Activated CD8-positive, alpha-beta memory T cell treated with anti-CD3 and anti-CD28 coated beads for 1 hour (primary cell): ENCODE results near the gene TP63.
"Not testable (repeated sequence)": the region's sequence is repeated elsewhere in the genome, so short reads cannot be mapped to it uniquely, and the experiment has no call there.

Experiments used
- DNase-seq, 2 donors: peaks; one replicate each; pipeline ENCODE4 v3.0.0-alpha.2; 2020; ENCODE audit warnings: low read depth in 1 of 2; ENCODE audit errors: extremely low read depth in 1 of 2

The TP63 gene

GRCh38 chr3:189625071-189625470 is 6.1 kb upstream of the TP63 start:
- no peak for DNase-seq

DNA sequence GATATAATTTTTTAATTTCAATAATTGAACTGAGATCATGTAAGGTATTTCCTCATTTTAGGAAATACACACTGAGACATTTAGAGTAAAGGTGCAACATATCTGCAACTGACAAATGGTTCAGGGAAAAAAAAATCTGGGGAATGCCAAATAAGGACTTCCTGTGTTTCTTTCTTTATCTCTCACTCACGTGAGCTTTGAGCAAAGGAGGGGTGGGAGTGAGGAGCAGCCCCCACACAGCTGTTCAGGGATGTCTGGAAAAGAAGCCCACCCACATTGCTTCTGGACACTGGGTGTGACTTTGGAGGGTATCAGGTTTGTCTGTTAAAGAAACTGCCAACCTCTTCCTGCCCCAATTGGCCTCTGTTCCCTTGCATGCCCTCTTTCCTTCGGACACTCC is 5.6 kb upstream of the TP63 start:
- no peak for DNase-seq

- DNase-seq, result no peak
Measured at GRCh38 chr3:189626286-189626685, 4.9 kb upstream of the TP63 start.

DNA sequence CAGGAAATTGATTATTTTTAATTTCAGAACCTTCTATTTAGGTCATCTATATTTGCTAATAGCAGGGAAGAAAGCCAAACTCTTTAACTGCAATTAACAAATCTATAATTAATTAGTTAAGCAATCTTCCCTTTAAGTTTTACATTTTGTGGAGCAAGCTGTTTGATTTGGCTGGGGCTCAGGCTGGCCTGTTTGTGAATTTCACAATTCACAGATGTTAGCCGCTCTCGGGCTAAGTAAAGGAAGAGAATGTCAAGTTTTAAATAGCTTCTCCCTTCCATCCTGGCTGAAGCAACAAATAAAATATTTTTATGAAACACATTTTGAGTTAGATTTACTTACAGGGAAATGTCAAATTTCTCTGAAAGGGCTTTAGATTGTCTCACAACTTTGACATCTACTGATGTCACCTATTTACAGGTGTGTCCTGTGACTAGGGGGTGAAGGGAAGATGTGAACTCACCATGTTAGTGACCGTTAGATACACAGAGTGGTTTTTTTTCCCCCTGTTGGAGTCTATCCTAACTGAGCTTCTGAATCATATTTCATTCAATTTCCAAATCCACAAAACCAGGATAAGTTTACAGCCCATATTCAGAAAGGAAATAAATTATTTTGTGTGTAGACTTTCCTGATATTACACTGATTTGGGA is 1.3 kb upstream of the TP63 start:
- no peak for DNase-seq

DNA sequence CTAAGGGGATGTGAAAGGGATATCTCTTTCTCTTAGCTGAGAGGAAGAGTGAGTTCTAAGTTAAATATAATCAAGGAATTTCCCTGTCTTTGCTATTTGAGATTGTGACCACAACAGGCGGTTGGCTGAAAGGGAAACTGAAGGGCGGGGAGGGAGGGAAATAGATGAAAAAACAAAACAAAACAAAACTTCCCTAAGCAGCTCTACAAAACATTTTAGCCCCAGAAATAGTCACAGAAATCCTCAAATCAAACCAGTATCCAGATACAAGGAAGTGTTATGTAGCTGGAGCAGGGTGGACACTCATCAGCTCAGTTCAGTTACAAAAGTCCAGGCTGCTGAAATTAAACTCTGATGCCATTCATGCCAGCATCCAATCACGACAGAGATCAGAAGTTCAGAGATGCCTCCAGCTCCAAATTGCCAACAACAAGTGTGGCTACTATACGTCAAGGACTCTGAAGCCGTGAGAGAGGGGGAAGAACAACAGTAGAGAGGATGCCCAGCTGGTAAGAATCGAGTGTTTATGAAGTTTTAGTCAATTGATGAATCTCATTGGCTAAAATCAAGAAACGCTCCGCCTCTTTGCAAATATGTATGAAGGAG is 319 bp upstream of the TP63 start:
- DNase-seq, result no peak

DNA sequence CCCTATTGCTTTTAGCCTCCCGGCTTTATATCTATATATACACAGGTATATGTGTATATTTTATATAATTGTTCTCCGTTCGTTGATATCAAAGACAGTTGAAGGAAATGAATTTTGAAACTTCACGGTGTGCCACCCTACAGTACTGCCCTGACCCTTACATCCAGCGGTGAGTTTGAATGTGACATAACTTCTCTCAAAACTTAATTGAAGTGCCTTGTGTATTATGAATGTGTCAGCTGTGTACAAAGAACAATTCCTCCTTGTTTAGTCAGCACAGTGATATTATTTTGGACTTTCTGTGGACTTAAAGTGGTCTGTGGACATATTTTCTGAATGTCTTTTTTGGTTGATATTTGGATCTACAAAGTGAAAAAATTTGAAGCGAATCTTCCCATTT is 220 bp downstream of the TP63 start:
- DNase-seq, result no peak

DNA sequence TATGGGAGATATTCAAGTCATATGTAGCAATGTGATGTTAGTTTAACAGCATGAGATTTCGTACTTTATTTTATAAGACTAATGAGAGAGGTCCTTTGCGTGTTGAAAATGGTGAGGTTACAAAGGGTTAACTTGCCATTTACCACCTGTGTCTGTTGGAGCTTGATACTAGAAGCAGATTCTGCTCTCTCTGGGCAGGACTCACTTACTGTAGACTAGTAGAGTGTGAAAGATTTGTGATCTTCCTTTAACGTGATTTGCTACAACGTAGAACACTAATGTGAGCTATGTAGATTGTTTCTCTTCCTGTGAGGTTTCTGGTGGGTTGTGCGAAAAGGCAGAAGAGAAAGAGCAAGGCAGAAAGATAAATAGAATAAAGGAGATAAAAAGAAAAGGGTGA is 1.1 kb downstream of the TP63 start:
- no peak for DNase-seq

- DNase-seq, result no peak
Measured at GRCh38 chr3:189635339-189635738, 4.2 kb downstream of the TP63 start.

DNA sequence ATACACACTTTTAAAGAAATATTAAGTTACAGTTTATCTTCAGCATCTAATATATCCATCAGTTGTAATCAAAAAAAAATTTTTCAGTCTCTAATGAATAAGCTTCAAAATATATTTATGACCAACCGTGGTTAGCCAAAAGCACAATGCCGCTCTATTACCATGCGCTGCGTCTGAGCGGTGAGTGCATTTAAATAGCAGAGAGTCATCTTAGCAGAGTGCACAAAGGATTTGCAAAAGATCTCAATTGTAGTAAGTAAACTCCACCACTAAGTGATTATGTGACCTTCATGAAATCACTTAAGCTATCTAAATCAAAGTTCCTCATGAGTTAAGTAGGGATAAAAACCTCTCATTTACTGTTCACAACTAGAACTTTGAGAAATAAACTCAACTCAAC is 4.9 kb downstream of the TP63 start:
- no peak for DNase-seq

DNA sequence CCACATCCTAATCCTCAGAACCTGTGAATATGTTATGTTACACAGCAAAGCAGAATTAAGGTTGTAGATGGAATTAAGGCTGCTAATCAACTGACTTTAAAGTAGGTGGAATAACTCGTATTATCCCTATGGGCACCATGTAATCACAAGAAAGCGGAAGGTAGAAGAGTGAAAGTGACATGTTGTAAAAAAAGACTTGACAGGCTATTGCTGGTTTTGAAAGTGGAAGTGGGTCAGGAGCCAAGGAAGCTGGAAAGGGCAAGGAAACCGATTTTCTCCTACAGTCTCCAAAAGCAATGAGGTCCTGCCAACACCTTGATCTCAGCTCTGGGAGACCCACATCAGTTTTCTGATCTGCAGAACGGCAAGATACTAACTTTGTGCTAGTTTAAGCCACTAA is 6.6 kb downstream of the TP63 start:
- no peak for DNase-seq

- DNase-seq, result no peak
Measured at GRCh38 chr3:189638276-189639031, 7.3 kb downstream of the TP63 start.

DNA sequence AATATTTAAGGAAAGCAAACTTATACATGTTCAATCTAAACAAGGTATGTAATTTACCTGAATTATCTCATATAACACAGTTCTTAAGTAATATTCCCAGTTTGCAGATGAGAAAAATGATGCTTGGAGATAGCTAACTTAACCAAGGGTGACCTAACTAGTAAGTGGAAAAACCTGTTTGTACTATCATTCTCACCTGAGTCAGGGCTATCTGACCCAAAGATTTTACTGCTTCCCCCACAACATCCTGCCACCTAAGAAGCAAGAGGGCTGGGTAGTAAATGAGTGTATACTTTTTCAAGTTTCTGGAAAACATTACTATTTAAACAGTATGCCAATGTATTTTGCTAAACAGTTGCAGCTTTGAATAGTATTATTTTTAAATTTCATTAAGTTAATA is 10.6 kb downstream of the TP63 start:
- no peak for DNase-seq

DNA sequence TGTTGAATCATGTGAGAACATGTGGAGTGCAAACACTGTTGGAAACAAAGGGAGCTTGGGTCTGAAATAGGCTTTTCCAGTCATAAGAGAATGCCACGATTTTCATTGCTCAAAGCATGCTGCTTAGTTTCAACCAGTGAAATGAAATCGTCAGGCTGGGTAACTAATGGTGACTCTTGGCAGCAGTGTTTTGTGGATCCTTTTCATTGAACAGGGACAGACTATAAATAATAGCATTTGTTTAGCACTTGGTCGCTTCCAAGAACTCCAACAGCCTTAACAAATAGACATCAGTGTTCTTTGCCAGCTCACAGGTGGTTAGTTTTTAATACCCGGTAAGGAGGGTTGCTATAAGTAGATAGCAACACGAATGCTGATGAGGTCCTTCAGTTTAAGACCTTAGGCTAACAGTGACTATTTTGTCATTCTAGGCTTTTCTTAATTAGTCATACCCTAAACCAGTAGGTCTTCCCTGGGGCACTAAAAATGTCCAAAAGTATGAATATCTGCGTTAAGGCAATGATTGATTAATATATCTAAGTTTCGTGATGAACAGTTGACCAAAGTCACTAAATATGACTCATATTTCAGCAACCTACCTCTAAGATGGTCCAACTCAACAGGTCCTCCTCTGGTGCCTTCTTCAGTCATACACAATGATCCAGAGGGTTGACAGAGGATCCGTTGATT is 15.8 kb downstream of the TP63 start:
- no peak for DNase-seq

DNA sequence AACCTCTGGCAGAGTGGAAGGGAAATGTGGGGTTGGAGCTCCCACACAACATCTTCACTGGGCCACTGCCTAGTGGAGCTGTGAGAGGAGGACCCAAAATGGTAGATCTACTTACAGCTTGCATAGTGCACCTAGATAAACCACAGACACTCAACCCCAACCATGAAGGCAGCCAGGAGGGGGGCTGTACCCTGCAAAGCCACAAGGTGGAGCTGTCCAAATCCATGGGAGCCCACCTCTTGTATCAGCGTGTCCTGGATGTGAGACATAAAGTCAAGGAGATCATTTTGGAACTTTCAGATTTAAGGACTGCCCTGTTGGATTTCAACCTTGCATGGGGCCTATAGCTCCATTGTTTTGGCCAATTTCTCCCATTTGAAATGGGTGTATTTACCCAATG is 20.9 kb downstream of the TP63 start:
- DNase-seq, result no peak

DNA sequence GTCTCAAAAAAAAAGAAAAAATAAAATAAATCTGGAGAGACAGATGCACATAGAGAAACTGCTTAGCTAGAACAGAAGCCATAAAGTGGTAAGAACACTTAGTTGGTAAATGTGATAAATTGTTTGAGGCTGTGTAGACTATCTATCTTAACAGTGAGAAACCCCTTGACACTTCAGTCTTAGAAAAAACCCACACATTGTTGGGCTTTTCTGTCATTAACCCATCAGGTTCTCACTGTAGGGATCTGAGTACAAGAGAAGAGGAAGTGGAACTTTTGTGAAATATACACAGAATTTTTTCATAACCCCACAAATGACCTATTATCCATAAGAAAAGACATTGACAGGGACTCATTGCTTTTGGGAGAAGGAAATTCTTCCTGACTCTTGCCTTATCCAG is 24.4 kb downstream of the TP63 start:
- no peak for DNase-seq

GRCh38 chr3:189659571-189659970 is 28.4 kb downstream of the TP63 start:
- DNase-seq, result no peak

- DNase-seq, result no peak
Measured at GRCh38 chr3:189664311-189664710, 33.1 kb downstream of the TP63 start.

GRCh38 chr3:189672346-189672745 is 41.2 kb downstream of the TP63 start:
- DNase-seq, result not testable (repeated sequence)

DNA sequence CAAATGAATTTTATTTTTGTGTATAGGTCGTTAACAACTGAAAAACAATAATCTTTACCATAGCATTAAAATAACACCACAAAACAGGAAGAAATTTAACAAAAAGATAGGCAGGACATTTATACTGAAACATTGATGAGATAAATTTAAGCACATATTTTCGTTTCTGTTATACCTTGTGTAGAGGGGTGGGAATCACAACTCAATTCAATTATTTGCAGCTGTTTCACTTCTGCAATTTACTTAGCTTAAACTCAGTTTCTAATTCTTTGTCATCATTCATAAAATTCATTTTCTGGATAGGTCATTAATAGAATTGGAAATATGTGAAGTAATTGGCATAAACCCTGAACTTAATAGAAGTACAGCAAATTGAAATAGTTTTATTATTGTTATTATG is 42.3 kb downstream of the TP63 start:
- DNase-seq, result no peak

DNA sequence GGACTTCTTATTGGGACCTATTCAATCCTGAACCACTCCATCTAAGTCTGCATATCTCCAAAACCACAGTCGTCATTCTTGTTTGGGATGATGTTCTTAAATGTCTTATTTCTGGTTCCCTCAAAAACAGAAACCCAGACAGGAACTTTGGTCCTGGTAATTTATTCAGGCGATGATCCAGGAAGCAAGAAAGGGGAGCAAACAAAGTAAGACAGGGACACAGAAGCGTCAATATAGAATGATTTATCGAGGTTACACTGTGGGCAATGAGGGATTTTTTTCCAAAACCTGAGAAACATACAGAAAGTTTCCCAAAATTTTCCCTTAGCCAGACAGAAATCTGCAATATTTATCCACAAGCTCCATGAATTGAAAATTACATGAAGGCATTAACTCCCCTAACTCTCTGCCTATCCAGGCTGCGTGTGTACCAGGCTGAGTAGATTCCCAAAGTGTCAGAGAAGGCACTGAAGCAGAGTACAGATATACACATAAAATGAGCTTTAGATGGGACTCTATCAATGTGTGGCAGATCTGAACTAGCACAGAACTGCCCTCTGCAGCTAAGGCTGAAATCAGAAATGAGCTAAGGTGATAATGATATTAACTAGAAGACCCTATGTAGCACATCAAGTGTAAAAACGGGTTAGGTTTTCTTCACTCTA is 43.2 kb downstream of the TP63 start:
- no peak for DNase-seq

- no peak for DNase-seq
Measured at GRCh38 chr3:189677667-189678066, 46.5 kb downstream of the TP63 start.
